Endothelial cell of umbilical vein (primary cell): ENCODE results near the gene EXOSC5. TPM values are rescaled to one million over a fixed set of nuclear protein-coding genes. Genes with fewer than 3 reads are reported as not detected.

Experiments used
- BruUV-seq: library from RNA; stranded (reverse); fragments of 400-500 nt; replicated peaks from 2 replicates; lab custom pipeline; 2021; lab: Mats Ljungman, UMichigan
- CTCF ChIA-PET: fragments of 300-600, 350-600 bp; sonication (Branson Sonifier 250); formaldehyde crosslinking; loops from one replicate; lab custom pipeline; 2021; ENCODE audit warnings: antibody characterized with exemption, inconsistent platforms; lab: Charles Lee
- POLR2A ChIA-PET: fragments of 300-600, 350-600 bp; sonication (Branson Sonifier 250); formaldehyde crosslinking; loops from one replicate; lab custom pipeline; 2021; ENCODE audit warnings: antibody characterized with exemption, inconsistent platforms; lab: Charles Lee
- DNase-seq: peaks from one replicate; pipeline ENCODE4 v3.0.0-alpha.2; 2011; ENCODE audit warnings: low read depth, low spot score
- FAIRE-seq: peaks from 2 replicates; lab custom pipeline; 2011; peaks lifted over from hg19 to GRCh38; lab: Jason Lieb, UNC
- H2AFZ ChIP-seq: 2 replicates; pipeline ENCODE4 v1.6.0; 2012; ENCODE audit warnings: low read depth, low read length, control low read depth, inconsistent platforms
- H3K27ac ChIP-seq: 2 replicates; pipeline ENCODE4 v1.5.1; 2011; ENCODE audit warnings: low read depth, mild to moderate bottlenecking, control low read depth, low read length, moderate library complexity; ENCODE audit not compliant: insufficient read depth
- H3K27me3 ChIP-seq, 2 experiments: 2 replicates each; pipeline versions ENCODE4 v1.6.0 to v1.6.1; 2011; ENCODE audit warnings: low read length in 2 of 2, mixed read lengths in 1 of 2; ENCODE audit not compliant: control insufficient read depth in 2 of 2, insufficient read depth in 2 of 2
- H3K36me3 ChIP-seq, 2 experiments: 2 replicates in 1 of 2; 3 replicates in 1 of 2; pipeline ENCODE4 v1.5.1; 2011; ENCODE audit warnings: low read length in 2 of 2, mild to moderate bottlenecking in 1 of 2, moderate library complexity in 1 of 2; ENCODE audit not compliant: control insufficient read depth in 2 of 2, insufficient read depth in 2 of 2; ENCODE audit errors: extremely low read depth in 1 of 2
- H3K4me1 ChIP-seq: 3 replicates; pipeline ENCODE4 v1.5.1; 2011; ENCODE audit warnings: mild to moderate bottlenecking, low read length; ENCODE audit not compliant: control insufficient read depth, insufficient read depth; ENCODE audit errors: extremely low read depth
- H3K4me2 ChIP-seq: 2 replicates; pipeline ENCODE4 v1.6.1; 2011; ENCODE audit warnings: low read length, control low read depth, mixed read lengths; ENCODE audit not compliant: insufficient read depth
- H3K4me3 ChIP-seq, 3 experiments: fragments of 200-600 bp in 1 of 3; sonication (generic), shearing (Covaris generic) in 1 of 3; replicated peaks in 1 of 3; 2 replicates each; pipeline ENCODE4 v1.5.1; 2011 to 2016; ENCODE audit warnings: control low read depth in 3 of 3, low read length in 3 of 3, mild to moderate bottlenecking in 2 of 3, inconsistent platforms in 1 of 3, low read depth in 1 of 3, moderate library complexity in 1 of 3; ENCODE audit not compliant: insufficient read depth in 1 of 3
- H3K79me2 ChIP-seq: 2 replicates; pipeline ENCODE4 v1.6.0; 2012; ENCODE audit warnings: low read length, inconsistent platforms; ENCODE audit not compliant: control insufficient read depth, insufficient read depth
- H3K9ac ChIP-seq: replicated peaks from 2 replicates; pipeline ENCODE3; 2011; ENCODE audit warnings: low read length, control low read depth; ENCODE audit not compliant: insufficient read depth; ENCODE audit errors: extremely low read depth
- H3K9me1 ChIP-seq: replicated peaks from 3 replicates; pipeline ENCODE4 v1.6.0; 2011; ENCODE audit warnings: mild to moderate bottlenecking, low read length; ENCODE audit not compliant: control insufficient read depth, insufficient read depth; ENCODE audit errors: extremely low read depth
- H3K9me3 ChIP-seq: replicated peaks from 2 replicates; pipeline ENCODE4 v1.5.1; 2012; ENCODE audit warnings: low read length, inconsistent platforms; ENCODE audit not compliant: control insufficient read depth, insufficient read depth
- H4K20me1 ChIP-seq: replicated peaks from 2 replicates; pipeline ENCODE3; 2011; ENCODE audit warnings: mild to moderate bottlenecking, low read length; ENCODE audit not compliant: control insufficient read depth, insufficient read depth; ENCODE audit errors: extremely low read depth
- EZH2 ChIP-seq: IDR thresholded peaks from 2 replicates; pipeline ENCODE4 v1.6.1; 2012; ENCODE audit warnings: borderline replicate concordance, low read depth, mild to moderate bottlenecking, moderate library complexity, low read length, inconsistent platforms; ENCODE audit not compliant: severe bottlenecking
- FOS ChIP-seq: IDR thresholded peaks from 2 replicates; pipeline ENCODE4 v1.6.1; 2011; ENCODE audit warnings: mild to moderate bottlenecking, low read length, moderate library complexity, borderline replicate concordance; ENCODE audit not compliant: insufficient read depth
- GATA2 ChIP-seq: IDR thresholded peaks from 2 replicates; pipeline ENCODE4 v1.7.0; 2011; ENCODE audit warnings: low read depth, mild to moderate bottlenecking, moderate library complexity, mixed read lengths, low read length; ENCODE audit not compliant: insufficient read length, insufficient read depth
- JUN ChIP-seq: IDR thresholded peaks from 2 replicates; pipeline ENCODE4 v1.6.1; 2011; ENCODE audit warnings: borderline replicate concordance, low read depth; ENCODE audit not compliant: insufficient read length, insufficient read depth
- MYC ChIP-seq: IDR thresholded peaks from one replicate; pipeline ENCODE4 v1.6.1; 2011; ENCODE audit warnings: mild to moderate bottlenecking, low read depth, low read length
- POLR2A ChIP-seq: IDR thresholded peaks from 2 replicates; pipeline ENCODE4 v1.6.1; 2012; ENCODE audit warnings: low read depth, mild to moderate bottlenecking, control low read depth, low read length
- POLR2AphosphoS5 ChIP-seq: IDR thresholded peaks from 2 replicates; pipeline ENCODE4 v1.6.1; 2012; ENCODE audit warnings: low read depth, mild to moderate bottlenecking, control low read depth, low read length, moderate library complexity; ENCODE audit not compliant: insufficient read depth
- dilution Hi-C: fragments of 300-500 bp; cut with MboI; formaldehyde crosslinking; loops from one replicate; pipeline ENCODE4 v1.15.0; 2019; ENCODE audit warnings: low sequenced_read_pairs; ENCODE audit not compliant: extremely low pct_ligation_motif_present
- intact Hi-C: fragments of 100-400 bp; cut with micrococcal nuclease; formaldehyde crosslinking; loops from one replicate; pipeline ENCODE4 v1.10.0; 2022
- polyA plus RNA-seq, 4 experiments: library from polyadenylated mRNA; depleted of rRNA in 3 of 4; stranded (reverse) in 3 of 4; unstranded in 1 of 4; fragments of >200 nt; gene quantifications; 2 replicates each; pipeline versions ENCODE4 v1.2.1 to v1.2.3, GENCODE V29; 2011 to 2012; ENCODE audit warnings: missing spikeins in 1 of 4
- total RNA-seq: library from RNA; stranded (reverse); gene quantifications from 2 replicates; pipeline ENCODE4 v1.2.3, GENCODE V29; 2021
- TF ChIP-seq, protein P1 (sequence below): IDR thresholded peaks from 2 replicates; pipeline ENCODE4 v1.6.1; 2011; ENCODE audit not compliant: insufficient read depth, insufficient read length
- TF ChIP-seq, protein P2 (sequence below), 2 donors: IDR thresholded peaks; 1 replicate in 1 of 2; 2 replicates in 1 of 2; pipeline ENCODE4 v1.5.1; 2011; ENCODE audit warnings: low read length in 2 of 2, mild to moderate bottlenecking in 2 of 2, moderate library complexity in 2 of 2, control low read depth in 1 of 2, inconsistent platforms in 1 of 2, low read depth in 1 of 2; ENCODE audit not compliant: insufficient read depth in 1 of 2; ENCODE audit errors: extremely low read depth in 1 of 2

Gene EXOSC5
- total and polyA plus RNA-seq, 2 donors (not counting 3 experiments of a cell fraction or from before 2014, with no cell fraction given): 14.0 to 20.9 TPM

DNA sequence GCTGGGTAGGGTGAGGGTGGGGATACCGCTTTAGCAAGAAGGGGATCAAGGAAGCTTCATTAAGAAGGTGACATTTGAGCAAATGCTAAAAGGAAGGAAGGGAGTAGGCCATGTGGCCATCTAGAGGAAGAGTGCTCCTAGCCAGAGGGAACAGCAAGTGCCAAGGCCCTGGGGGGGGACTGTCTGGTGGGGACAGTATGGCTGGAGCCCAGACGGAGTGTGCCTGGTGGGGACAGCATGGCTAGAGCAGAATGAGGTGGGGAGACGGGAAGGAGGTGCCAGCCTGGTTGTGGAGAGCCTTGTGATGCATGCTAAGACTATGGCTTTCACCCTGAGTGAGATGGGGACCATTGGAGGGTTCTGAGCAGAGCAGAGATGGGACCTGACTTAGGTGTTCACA is 41.4 kb downstream of the EXOSC5 start:
- H3K9me1 ChIP-seq: no peaks in the 10 kb centered on the region
- H3K36me3 ChIP-seq: no peaks in the 10 kb centered on the region
- TF ChIP-seq, protein P1, sequence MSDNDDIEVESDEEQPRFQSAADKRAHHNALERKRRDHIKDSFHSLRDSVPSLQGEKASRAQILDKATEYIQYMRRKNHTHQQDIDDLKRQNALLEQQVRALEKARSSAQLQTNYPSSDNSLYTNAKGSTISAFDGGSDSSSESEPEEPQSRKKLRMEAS: no peak
- no peak for TF ChIP-seq POLR2AphosphoS5
- H3K4me1 ChIP-seq: no peaks in the 10 kb centered on the region
- intact Hi-C loops: loop anchor here (2.0 kb wide), 1 partner anchor 91 kb away; the partner anchor contains the start of gene HNRNPUL1
- no peak overlapping the region for H3K4me3 ChIP-seq
- H2AFZ ChIP-seq: no peak overlapping the region
- no peak overlapping the region for H3K9ac ChIP-seq
- no peaks in the 10 kb centered on the region for H4K20me1 ChIP-seq
- H3K79me2 ChIP-seq: peaks cover 26% of the 10 kb centered on the region
- no peaks in the 10 kb centered on the region for H3K9me3 ChIP-seq
- no TSS peak for BruUV-seq
- ChIA-PET CTCF (interaction anchor here (0.9 to 1.6 kb wide), 6 partner anchors 8 to 76 kb away, joined by 3 to 9 read pairs (median 3); partner anchors contain the start of genes B3GNT8 and B9D2), POLR2A (no interaction called here)
- H3K27ac ChIP-seq: no peak overlapping the region
- H3K4me2 ChIP-seq: no peak overlapping the region
- no peaks in the 10 kb centered on the region for H3K27me3 ChIP-seq
- FAIRE-seq (no peak), DNase-seq (no peak)
- dilution Hi-C loops: no loop called here

DNA sequence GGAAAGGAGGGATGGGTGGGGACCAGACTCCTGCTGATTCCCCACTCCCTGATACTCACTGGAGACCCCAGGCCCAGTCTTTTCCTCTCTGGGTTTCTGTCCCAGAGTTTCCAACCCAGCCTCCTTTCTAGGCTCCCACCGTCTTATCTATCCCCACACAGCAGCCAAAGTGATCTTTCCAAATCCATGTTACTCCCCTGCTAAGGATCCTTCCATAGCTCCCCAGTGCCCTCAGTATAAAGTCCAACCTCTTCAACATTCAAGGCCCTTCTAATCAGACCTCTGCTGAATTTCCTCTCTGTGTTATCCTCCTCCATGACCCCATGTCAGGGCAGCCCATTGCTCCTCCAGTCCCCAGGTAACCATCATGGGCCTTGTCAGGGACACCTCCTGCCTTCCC is 42.1 kb downstream of the EXOSC5 start:
- TF ChIP-seq FOS (no peak), POLR2A (no peak), MYC (no peak), GATA2 (no peak), POLR2AphosphoS5 (no peak), JUN (no peak), EZH2 (no peak)
- TF ChIP-seq, protein P1: no peak
- TF ChIP-seq, protein P2, sequence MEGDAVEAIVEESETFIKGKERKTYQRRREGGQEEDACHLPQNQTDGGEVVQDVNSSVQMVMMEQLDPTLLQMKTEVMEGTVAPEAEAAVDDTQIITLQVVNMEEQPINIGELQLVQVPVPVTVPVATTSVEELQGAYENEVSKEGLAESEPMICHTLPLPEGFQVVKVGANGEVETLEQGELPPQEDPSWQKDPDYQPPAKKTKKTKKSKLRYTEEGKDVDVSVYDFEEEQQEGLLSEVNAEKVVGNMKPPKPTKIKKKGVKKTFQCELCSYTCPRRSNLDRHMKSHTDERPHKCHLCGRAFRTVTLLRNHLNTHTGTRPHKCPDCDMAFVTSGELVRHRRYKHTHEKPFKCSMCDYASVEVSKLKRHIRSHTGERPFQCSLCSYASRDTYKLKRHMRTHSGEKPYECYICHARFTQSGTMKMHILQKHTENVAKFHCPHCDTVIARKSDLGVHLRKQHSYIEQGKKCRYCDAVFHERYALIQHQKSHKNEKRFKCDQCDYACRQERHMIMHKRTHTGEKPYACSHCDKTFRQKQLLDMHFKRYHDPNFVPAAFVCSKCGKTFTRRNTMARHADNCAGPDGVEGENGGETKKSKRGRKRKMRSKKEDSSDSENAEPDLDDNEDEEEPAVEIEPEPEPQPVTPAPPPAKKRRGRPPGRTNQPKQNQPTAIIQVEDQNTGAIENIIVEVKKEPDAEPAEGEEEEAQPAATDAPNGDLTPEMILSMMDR (IDR thresholded peaks at IDR 0.05; ENCODE audit: extremely low read depth in 1 of 2, insufficient read depth in 1 of 2, low read depth in 1 of 2, low read length in 2 of 2): no peak
- Histone ChIP-seq H3K4me2 (no peak overlapping the region), H3K9ac (no peak overlapping the region), H3K36me3 (no peaks in the 10 kb centered on the region), H3K79me2 (peaks cover 34% of the 10 kb centered on the region), H3K4me3 (no peak overlapping the region), H3K4me1 (no peaks in the 10 kb centered on the region), H3K27ac (no peak overlapping the region), H3K27me3 (no peaks in the 10 kb centered on the region), H2AFZ (no peak overlapping the region), H4K20me1 (no peaks in the 10 kb centered on the region), H3K9me1 (no peaks in the 10 kb centered on the region), H3K9me3 (no peaks in the 10 kb centered on the region)
- intact Hi-C loops (loop anchor here (2.0 kb wide), 1 partner anchor 90 kb away; the partner anchor contains the start of gene HNRNPUL1), dilution Hi-C loops (no loop called here)
- ChIA-PET POLR2A (interaction anchor here (2.0 kb wide), 1 partner anchor 9 kb away, joined by 8 read pairs; the partner anchor contains the start of gene B9D2), CTCF (interaction anchor here (0.8 to 1.6 kb wide), 5 partner anchors 9 to 77 kb away, joined by 3 to 9 read pairs (median 4); partner anchors contain the start of gene B9D2)
- no peak for DNase-seq
- BruUV-seq: no TSS peak
- no peak for FAIRE-seq
